HEK293T (cell line): ENCODE measurements around the gene FHOD1.

Experiments
- CTCF ChIA-PET: fragments of 350-600 bp; formaldehyde crosslinking; extraction: SDS; loops from one replicate; lab custom pipeline; 2021; ENCODE audit warnings: antibody characterized with exemption, inconsistent platforms; lab: Yijun Ruan, JAX
- POLR2A ChIA-PET: fragments of 350-600 bp; formaldehyde crosslinking; extraction: SDS; loops from one replicate; lab custom pipeline; 2020; ENCODE audit warnings: antibody characterized with exemption, inconsistent platforms; lab: Yijun Ruan, JAX
- DNase-seq: peaks from one replicate; pipeline ENCODE4 v3.0.0; 2012; ENCODE audit warnings: mixed read lengths; ENCODE audit errors: extremely low spot score
- ARNT ChIP-seq: fragments of 450-650 bp; IDR thresholded peaks from 2 replicates; pipeline ENCODE4 v1.6.1; 2017; ENCODE audit warnings: mild to moderate bottlenecking
- BHLHE40 ChIP-seq: fragments of 450-650 bp; IDR thresholded peaks from 2 replicates; pipeline ENCODE4 v1.6.1; 2016; ENCODE audit warnings: mild to moderate bottlenecking, moderate library complexity, borderline replicate concordance
- CTBP1 ChIP-seq: fragments of 450-650 bp; IDR thresholded peaks from 2 replicates; pipeline ENCODE4 v1.6.1; 2016; ENCODE audit warnings: borderline replicate concordance
- FOXA1 ChIP-seq: fragments of 450-650 bp; IDR thresholded peaks from 2 replicates; pipeline ENCODE4 v1.6.1; 2016; ENCODE audit warnings: mild to moderate bottlenecking
- FOXK2 ChIP-seq: fragments of 450-650 bp; IDR thresholded peaks from 2 replicates; pipeline ENCODE4 v1.6.1; 2016; ENCODE audit warnings: mild to moderate bottlenecking
- FOXM1 ChIP-seq: fragments of 450-650 bp; IDR thresholded peaks from 2 replicates; pipeline ENCODE4 v1.6.1; 2017; ENCODE audit warnings: mild to moderate bottlenecking, borderline replicate concordance
- HDGF ChIP-seq: fragments of 450-650 bp; IDR thresholded peaks from 2 replicates; pipeline ENCODE4 v1.6.1; 2017; ENCODE audit warnings: antibody characterized with exemption, borderline replicate concordance
- L3MBTL2 ChIP-seq: fragments of 450-650 bp; conservative IDR thresholded peaks from 2 replicates; pipeline ENCODE4 v1.6.1; 2016; ENCODE audit warnings: mild to moderate bottlenecking
- LEF1 ChIP-seq: fragments of 450-650 bp; IDR thresholded peaks from 2 replicates; pipeline ENCODE4 v1.6.1; 2017; ENCODE audit warnings: mild to moderate bottlenecking, borderline replicate concordance
- NFRKB ChIP-seq: fragments of 450-650 bp; IDR thresholded peaks from 2 replicates; pipeline ENCODE4 v1.6.1; 2016; ENCODE audit warnings: mild to moderate bottlenecking, moderate library complexity
- SP1 ChIP-seq: fragments of 450-650 bp; IDR thresholded peaks from 2 replicates; pipeline ENCODE4 v1.6.1; 2017
- SUZ12 ChIP-seq: fragments of 450-650 bp; IDR thresholded peaks from 2 replicates; pipeline ENCODE4 v1.6.1; 2016; ENCODE audit warnings: mild to moderate bottlenecking
- TARDBP ChIP-seq: fragments of 450-650 bp; IDR thresholded peaks from 2 replicates; pipeline ENCODE4 v1.6.1; 2016
- ZNF384 ChIP-seq: fragments of 450-650 bp; IDR thresholded peaks from 2 replicates; pipeline ENCODE4 v1.6.1; 2016
- TF ChIP-seq, protein P1 (sequence below): fragments of 450-650 bp; IDR thresholded peaks from 2 replicates; pipeline ENCODE4 v1.6.1; 2016

The FHOD1 gene

DNA sequence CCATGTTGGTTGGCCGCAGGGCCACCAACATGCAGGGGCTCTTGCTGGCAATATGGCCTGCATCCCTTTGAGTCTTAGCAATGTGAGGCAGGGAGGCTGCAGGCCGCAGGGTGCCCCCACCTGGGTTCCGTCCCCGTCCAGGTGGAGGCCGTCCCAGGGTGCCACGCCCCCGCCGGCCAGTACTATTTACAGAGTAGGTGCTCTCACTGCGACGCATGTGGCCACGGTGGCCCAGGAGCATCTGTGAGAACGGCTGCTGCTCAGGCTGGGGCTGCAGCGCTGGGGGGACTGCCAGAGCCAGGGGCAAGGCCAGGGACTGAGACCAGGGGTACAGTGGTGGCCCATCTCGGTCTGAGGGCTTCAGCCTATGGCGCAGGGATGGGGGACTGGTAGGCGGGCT lies 67.1 kb downstream of the FHOD1 start:
- no peak for DNase-seq
- TF ChIP-seq FOXK2 = no peak
- TF ChIP-seq BHLHE40 = no peak
- no peak for TF ChIP-seq NFRKB
- TF ChIP-seq SP1 = no peak
- no peak for TF ChIP-seq FOXM1
- TF ChIP-seq LEF1 = no peak
- TF ChIP-seq ZNF384 = no peak
- TF ChIP-seq SUZ12 = no peak
- no peak for TF ChIP-seq L3MBTL2
- TF ChIP-seq HDGF = no peak
- no peak for TF ChIP-seq FOXA1
- no peak for TF ChIP-seq CTBP1
- TF ChIP-seq TARDBP = no peak
- ChIA-PET CTCF (no interaction called here), POLR2A (no interaction called here)

DNA sequence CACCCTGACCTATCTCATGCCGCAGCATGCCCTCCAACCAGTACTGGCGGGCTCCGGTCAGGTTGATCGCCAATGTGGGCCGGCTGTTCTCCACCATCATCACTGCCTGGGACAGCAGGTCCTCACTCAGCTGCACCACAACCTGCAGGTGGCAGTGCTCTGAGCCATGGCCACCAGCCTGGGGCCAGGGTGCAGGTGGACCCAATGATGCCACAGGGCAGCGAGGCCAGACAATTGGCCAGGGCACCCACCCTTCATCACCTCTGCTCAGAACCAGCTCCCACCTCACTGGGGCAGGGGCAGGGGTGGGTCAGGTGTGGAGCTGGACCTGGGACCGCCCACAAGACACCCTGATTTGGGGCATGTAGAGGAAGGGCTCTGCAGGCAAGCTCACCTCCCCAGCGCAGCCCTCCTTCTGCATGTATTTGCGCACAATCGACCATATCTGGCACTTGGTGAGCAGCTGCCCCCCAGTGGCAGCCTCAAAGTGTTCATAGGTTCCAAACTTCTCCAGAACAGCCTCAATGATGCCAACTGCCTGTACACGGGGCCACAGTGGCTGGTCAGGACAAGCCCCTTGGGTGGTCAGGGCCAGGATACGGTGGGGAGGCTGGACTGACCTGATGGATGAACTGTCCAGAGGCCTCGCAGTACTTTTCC lies 67.7 kb downstream of the FHOD1 start:
- POLR2A ChIA-PET = no interaction called here
- CTCF ChIA-PET = no interaction called here
- no peak for TF ChIP-seq L3MBTL2
- TF ChIP-seq HDGF = no peak
- no peak for TF ChIP-seq FOXM1
- no peak for TF ChIP-seq CTBP1
- TF ChIP-seq TARDBP = no peak
- no peak for TF ChIP-seq ZNF384
- TF ChIP-seq SP1 = no peak
- no peak for TF ChIP-seq SUZ12
- no peak for TF ChIP-seq FOXA1
- no peak for TF ChIP-seq FOXK2
- TF ChIP-seq, protein P1, sequence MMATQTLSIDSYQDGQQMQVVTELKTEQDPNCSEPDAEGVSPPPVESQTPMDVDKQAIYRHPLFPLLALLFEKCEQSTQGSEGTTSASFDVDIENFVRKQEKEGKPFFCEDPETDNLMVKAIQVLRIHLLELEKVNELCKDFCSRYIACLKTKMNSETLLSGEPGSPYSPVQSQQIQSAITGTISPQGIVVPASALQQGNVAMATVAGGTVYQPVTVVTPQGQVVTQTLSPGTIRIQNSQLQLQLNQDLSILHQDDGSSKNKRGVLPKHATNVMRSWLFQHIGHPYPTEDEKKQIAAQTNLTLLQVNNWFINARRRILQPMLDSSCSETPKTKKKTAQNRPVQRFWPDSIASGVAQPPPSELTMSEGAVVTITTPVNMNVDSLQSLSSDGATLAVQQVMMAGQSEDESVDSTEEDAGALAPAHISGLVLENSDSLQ = no peak
- TF ChIP-seq ARNT = no peak
- no peak for DNase-seq
